ENCODE results near the gene GPR25.

- no peak for TF ChIP-seq CTCF (conservative IDR thresholded peaks at IDR 0.05; ENCODE audit: low read depth, low read length)
- no peak for TF ChIP-seq EZH2 (IDR thresholded peaks at IDR 0.05; ENCODE audit: borderline replicate concordance, low read depth, low read length, poor library complexity, severe bottlenecking)
These were observed 36.3 kb downstream of the GPR25 start for GRCh38 chr1:200909071-200909470.
